SK-N-DZ (cell line): ENCODE measurements around the gene HSPB9. TPM values are rescaled to one million over a fixed set of nuclear protein-coding genes. Genes with fewer than 3 reads are reported as not detected.

Experiments used
- DNase-seq: peaks from one replicate; pipeline ENCODE4 v3.0.0-alpha.2; 2015; ENCODE audit warnings: low spot score
- polyA plus RNA-seq, 2 experiments: library from polyadenylated mRNA; depleted of rRNA; stranded (reverse); fragments of >200 nt; gene quantifications; 2 replicates each; pipeline ENCODE4 v1.2.3, GENCODE V29; 2014

Gene HSPB9
- polyA plus RNA-seq (2014; cell fraction: cytosol; rRNA removed): 0.72 and 2.0 TPM in 2 replicates
- 1.3 and 3.3 TPM in 2 replicates for polyA plus RNA-seq (2014; cell fraction: nucleus; rRNA removed)

- DNase-seq: no peak
Observed at GRCh38 chr17:42122371-42123303, at the start of gene HSPB9. Gene HSPB9, plus strand, starts transcription at chr17:42122804. Its CDS starts 47 bp downstream, at chr17:42122851.

- DNase-seq: no peak
Observed at GRCh38 chr17:42075789-42076188, 46.8 kb upstream of the HSPB9 start.

DNA sequence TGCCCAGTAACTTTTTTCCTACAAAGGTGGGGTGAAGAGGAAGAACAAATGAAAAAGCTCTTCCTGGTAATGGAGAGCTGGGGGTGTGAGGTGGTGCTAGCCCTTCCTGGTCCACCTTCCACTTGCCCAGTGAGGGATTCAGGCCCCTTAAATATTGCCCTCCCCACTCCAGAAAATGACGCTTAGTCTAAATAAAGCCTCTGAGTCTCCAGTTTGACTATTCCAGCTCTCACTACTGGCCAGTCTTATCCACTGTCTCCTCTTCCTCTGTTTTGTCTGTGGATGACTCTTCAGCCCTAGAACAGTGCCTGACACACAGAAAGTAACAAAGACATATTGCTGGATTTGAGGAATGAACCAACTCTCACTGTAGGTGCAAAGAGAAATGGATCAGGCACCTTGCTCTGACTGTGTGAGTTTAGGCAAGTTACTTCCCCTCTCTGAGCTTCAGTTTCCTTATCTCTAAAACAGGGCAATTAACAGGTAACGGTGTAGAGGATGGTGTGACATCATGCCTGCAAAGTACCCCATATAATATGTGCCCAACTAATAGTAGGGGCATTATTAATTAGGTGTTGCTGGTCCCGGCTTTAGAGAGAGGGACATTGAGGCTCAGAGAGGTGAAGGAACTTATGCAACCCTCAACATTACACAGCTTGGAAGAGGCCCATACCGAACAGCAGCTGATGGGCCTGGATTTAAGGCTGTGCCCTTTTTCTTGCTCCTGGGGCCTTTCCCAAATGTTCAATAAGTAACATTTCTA lies 45.6 kb upstream of the HSPB9 start:
- DNase-seq: no peak

- no peak for DNase-seq
Observed at GRCh38 chr17:42077755-42078154, 44.8 kb upstream of the HSPB9 start.

DNA sequence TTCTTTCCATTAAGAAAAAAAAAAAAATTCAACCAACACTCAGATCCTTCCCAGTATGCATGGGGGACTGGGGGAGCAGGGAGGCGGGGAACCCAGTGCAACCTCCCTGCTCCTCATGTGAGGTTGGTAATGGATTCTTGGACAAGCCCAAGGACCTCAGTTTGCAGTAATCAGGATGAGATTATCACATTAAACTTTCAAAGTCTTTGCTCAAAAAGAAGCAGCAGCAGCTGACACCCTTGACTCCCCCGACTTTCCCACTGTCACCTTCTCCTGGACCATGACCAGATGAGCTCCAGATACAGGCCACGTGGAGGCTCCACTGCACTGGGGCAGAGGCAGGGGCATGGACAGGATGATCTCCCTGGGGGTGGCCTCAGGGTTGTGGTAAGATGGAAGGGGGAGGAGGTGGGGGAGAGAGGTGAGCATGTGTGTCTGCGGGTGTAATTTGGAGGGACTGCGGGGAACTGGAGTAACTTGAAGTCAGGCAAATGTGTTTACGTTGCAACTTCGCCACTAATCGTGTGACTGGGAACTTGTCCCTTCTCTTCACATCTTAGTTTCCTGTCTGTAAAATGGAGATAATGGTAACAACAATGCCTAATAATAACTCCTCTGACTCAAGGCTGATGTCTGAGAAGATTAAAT lies 44.1 kb upstream of the HSPB9 start:
- DNase-seq: no peak

DNA sequence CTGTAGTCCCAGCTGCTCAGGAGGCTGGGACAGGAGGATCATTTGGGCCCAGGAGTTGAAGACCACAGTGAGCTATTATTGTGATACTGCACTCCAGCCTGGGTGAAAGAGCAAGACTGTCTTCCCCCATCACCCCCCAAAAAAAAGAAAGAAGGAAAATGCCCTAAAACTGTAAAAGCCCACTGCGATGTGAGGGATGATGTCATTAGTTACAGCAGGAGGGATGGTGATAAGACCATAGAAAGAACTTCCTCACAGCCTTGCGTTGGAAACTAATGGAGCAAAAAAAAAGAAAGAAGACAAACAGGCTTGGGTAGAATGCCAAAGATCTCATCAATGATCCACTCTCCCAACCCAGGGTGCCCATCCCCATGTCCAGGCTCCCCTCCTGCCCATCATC lies 43.1 kb upstream of the HSPB9 start:
- DNase-seq: no peak

GRCh38 chr17:42081516-42082129 lies 41.0 kb upstream of the HSPB9 start:
- no peak for DNase-seq

DNA sequence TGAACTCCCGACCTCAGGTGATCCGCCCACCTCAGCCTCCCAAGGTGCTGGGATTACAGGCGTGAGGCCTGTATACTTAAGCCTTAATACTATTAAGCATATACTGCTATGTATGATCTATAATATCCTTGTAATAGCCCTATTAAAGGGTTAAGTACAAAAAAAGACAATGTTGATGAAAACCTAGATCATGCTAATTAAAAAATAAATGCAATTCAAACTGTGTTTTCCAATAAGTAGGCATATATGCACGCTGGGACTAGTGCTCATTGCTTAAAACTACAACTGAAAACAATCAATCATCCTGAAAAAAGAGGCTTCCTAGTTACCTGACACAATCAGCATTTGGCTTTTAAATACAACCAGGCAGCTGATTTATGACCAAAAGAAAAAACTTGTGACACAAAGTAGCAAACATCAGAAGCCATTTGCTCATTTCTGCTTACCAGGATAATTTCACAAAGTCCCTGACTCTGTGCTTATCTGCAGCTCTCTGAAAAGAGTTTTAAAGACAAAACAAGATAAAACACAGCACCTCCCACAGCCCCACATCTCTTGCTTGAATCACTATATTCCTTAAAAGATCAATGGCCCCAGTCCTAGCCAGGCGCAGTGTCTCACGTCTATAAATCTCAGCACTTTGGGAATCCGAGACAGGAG lies 35.4 kb upstream of the HSPB9 start:
- DNase-seq: peak; percentile 76

GRCh38 chr17:42087736-42088705 lies 34.6 kb upstream of the HSPB9 start:
- no peak for DNase-seq

DNA sequence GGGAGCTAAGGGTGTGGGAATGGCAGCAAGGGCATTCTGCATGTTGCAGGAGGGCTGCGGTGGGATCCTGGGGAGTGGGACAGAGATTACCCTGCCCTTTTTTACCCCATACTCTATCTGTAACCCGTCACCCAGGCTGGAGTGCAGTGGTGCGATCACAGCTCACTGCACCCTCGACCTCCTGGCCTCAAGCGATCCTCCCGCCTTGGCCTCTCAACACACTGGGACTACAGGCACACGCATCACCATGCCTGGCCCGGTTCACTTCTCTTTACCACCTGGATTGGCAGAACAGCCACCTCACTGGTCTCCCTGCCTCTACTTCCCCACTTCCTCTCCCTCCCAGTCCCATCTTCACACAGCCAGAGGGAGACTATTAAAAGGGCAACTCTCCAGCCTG lies 33.9 kb upstream of the HSPB9 start:
- DNase-seq: no peak

DNA sequence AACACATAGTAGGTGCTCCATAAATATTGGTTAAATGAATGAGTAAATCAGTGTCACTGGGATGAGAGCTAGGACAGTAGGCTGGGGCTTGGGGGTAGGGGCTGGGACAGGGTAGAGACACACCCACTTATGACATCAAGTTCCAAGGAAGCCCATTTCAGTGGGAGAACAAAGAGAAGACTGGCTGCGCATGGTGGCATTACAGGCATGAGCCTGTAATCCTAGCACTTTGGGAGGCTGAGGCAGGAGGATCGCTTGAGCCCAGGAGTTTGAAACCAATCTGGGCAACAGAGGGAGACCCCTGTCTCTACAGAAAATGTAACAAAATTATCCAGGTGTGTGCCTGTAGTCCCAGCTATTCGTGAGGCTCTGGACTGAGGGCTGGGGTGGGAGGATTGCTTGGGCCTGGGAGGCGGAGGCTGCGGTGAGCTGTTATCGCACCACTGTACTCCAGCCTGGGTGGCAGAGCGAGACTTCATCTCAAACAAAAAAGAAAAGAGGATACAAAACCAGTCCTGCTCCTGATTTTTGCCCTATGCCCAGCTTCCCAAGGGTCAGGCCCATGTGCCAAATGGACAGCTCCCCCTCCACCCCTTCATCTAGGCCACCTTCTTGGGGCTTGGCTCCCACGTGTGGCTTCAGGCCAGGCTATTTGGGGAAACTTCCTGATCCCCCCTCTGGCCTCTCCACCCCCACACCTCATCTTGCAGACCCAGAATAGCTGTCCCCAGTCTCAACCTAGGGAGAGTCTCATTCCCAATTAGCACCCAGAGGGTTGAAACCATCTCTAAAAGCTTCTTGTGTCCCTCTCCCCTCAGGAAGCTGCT lies 31.4 kb upstream of the HSPB9 start:
- DNase-seq: no peak

- DNase-seq: no peak
Observed at GRCh38 chr17:42092939-42093338, 29.7 kb upstream of the HSPB9 start.

- no peak for DNase-seq
Observed at GRCh38 chr17:42094375-42095069, 28.1 kb upstream of the HSPB9 start.

GRCh38 chr17:42096360-42097111 lies 26.1 kb upstream of the HSPB9 start:
- DNase-seq: no peak

DNA sequence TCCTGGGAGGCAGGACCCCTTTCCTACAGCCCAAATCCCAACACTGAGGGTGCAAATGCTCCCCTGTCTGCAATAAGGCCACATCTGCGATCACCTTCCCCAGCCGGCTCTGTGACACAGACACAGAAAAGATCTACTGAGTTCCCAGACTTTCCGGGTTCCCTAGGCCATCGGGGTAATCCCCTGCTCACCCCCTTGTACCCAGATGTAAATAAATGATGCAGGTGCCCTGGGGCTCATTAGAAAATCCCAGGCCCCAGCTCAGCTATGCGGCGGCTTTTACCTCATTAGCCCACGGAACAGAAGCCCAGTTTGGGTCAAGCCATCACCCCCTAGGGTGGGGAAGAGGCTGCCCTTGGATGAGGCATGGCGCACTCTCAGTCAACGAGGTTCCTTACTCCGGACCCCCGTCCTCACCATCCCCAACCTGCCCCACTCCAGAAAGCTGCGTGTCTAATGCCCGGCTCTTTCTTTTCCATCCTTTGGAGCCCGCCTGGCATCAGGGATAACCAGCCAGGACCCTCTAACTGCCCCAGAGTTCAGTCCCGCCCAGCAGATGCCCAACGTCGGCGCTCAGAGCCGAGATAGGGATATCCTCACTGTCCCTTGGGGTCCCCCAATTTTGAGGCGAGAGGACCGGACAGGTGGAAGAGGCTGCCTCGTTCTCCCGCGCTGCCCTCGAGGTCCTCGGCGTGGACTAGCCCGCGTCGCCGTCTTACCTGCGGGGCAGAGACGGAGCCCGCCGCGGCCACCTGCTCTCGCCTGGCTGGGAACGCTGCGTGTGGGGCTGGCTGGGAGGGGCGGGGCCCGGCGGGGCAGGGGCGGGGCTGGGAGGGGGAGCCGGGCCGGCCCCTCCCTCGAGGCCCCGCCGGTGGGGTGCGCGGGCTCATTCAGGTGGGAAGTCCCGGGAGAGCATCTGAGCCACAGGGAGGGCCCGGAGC lies 24.6 kb upstream of the HSPB9 start, which contains the start of gene ZNF385C:
Gene ZNF385C, minus strand, starts transcription at position 783 of the 941 bp plus-strand sequence. CDS start 35,417 bp downstream, outside the sequence.
- DNase-seq: no peak

GRCh38 chr17:42098730-42099399 lies 23.7 kb upstream of the HSPB9 start:
- DNase-seq: peak; percentile 51
